Measurements from ENCODE around the gene SAA2.
"Not testable (repeated sequence)": the region's sequence is repeated elsewhere in the genome, so short reads cannot be mapped to it uniquely, and the experiment has no call there.

SAA2 gene

GRCh38 chr11:18280438-18281045, 32.1 kb upstream of the SAA2 start:
- Mint-ChIP-seq H3K27ac (no peak overlapping the region), H3K9me3 (no peaks in the 10 kb centered on the region), H3K36me3 (ENCODE audit: low read depth) (peaks cover 60% of the 10 kb centered on the region), H3K27me3 (ENCODE audit: low read depth, poor library complexity) (no peaks in the 10 kb centered on the region), H3K4me1 (no peaks in the 10 kb centered on the region), H3K4me3 (no peak overlapping the region)
- no peak for TF ChIP-seq CTCF (IDR thresholded peaks at IDR 0.05)
- DNase-seq: no peak

GRCh38 chr11:18277565-18278271, 29.2 kb upstream of the SAA2 start:
- no peak for DNase-seq
- no peak overlapping the region for H3K4me3 Mint-ChIP-seq
- no peaks in the 10 kb centered on the region for H3K9me3 Mint-ChIP-seq
- TF ChIP-seq CTCF (IDR thresholded peaks at IDR 0.05): no peak
- no peaks in the 10 kb centered on the region for H3K4me1 Mint-ChIP-seq
- H3K36me3 Mint-ChIP-seq (ENCODE audit: low read depth): peaks cover 55% of the 10 kb centered on the region
- peaks cover 1% of the 10 kb centered on the region for H3K27me3 Mint-ChIP-seq (ENCODE audit: low read depth, poor library complexity)
- no peak overlapping the region for H3K27ac Mint-ChIP-seq

- H3K27ac Mint-ChIP-seq: no peak overlapping the region
- DNase-seq: no peak
- peaks cover 16% of the 10 kb centered on the region for H3K4me1 Mint-ChIP-seq
- H3K36me3 Mint-ChIP-seq (ENCODE audit: low read depth): peaks cover 5% of the 10 kb centered on the region
- no peaks in the 10 kb centered on the region for H3K9me3 Mint-ChIP-seq
- H3K27me3 Mint-ChIP-seq (ENCODE audit: low read depth, poor library complexity): peaks cover 7% of the 10 kb centered on the region
- no peak overlapping the region for H3K4me3 Mint-ChIP-seq
- no peak for TF ChIP-seq CTCF (IDR thresholded peaks at IDR 0.05)
Observed at GRCh38 chr11:18271206-18271605, 22.7 kb upstream of the SAA2 start.

GRCh38 chr11:18270102-18270501, 21.6 kb upstream of the SAA2 start:
- H3K4me1 Mint-ChIP-seq: peaks cover 16% of the 10 kb centered on the region
- peaks cover 15% of the 10 kb centered on the region for H3K27me3 Mint-ChIP-seq (ENCODE audit: low read depth, poor library complexity)
- H3K9me3 Mint-ChIP-seq: no peaks in the 10 kb centered on the region
- DNase-seq: no peak
- H3K36me3 Mint-ChIP-seq (ENCODE audit: low read depth): peaks cover 1% of the 10 kb centered on the region
- H3K27ac Mint-ChIP-seq: no peak overlapping the region
- no peak for TF ChIP-seq CTCF (IDR thresholded peaks at IDR 0.05)
- H3K4me3 Mint-ChIP-seq: no peak overlapping the region

GRCh38 chr11:18269252-18269651, 20.8 kb upstream of the SAA2 start:
- Mint-ChIP-seq H3K4me1 (peaks cover 21% of the 10 kb centered on the region), H3K27me3 (ENCODE audit: low read depth, poor library complexity) (peaks cover 15% of the 10 kb centered on the region)
- not testable (repeated sequence) for H3K4me3 Mint-ChIP-seq; H3K36me3 Mint-ChIP-seq (ENCODE audit: low read depth); H3K9me3 Mint-ChIP-seq; H3K27ac Mint-ChIP-seq
- DNase-seq: peak; percentile 15

- H3K4me1 Mint-ChIP-seq: peaks cover 21% of the 10 kb centered on the region
- H3K36me3 Mint-ChIP-seq (ENCODE audit: low read depth); DNase-seq; H3K27ac Mint-ChIP-seq; H3K9me3 Mint-ChIP-seq; H3K4me3 Mint-ChIP-seq: not testable (repeated sequence)
- H3K27me3 Mint-ChIP-seq (ENCODE audit: low read depth, poor library complexity): peaks cover 12% of the 10 kb centered on the region
Observed at GRCh38 chr11:18267335-18268133, 19.1 kb upstream of the SAA2 start.
